CD4-positive, alpha-beta memory T cell (primary cell): ENCODE measurements around the gene NPHP4. TPM values are rescaled to one million over a fixed set of nuclear protein-coding genes. Genes with fewer than 3 reads are reported as not detected.
A peak's percentile ranks its signal among the peaks of the same experiment; 100 is the strongest.

Experiments used
- CTCF ChIA-PET: fragments of 350-600 bp; sonication (Branson Sonifier 250); formaldehyde crosslinking; loops from one replicate; lab custom pipeline; 2021; ENCODE audit warnings: inconsistent platforms; ENCODE audit not compliant: partially characterized antibody; lab: Charles Lee
- POLR2A ChIA-PET: fragments of 350-600 bp; sonication (Branson Sonifier 250); formaldehyde crosslinking; loops from one replicate; lab custom pipeline; 2021; ENCODE audit not compliant: partially characterized antibody; lab: Charles Lee
- DNase-seq, 5 donors: peaks; one replicate each; pipeline versions ENCODE4 v3.0.0 to v3.0.0-alpha.2; 2020 to 2022; ENCODE audit warnings: mixed read lengths in 1 of 5
- H3K27ac ChIP-seq: one replicate; pipeline ENCODE4 v1.7.0; 2013; ENCODE audit warnings: low read depth, low read length
- H3K27me3 ChIP-seq: 2 replicates; pipeline ENCODE4 v1.7.0; 2013; ENCODE audit warnings: mild to moderate bottlenecking, low read length, moderate library complexity; ENCODE audit not compliant: insufficient read depth
- H3K36me3 ChIP-seq: 2 replicates; pipeline ENCODE4 v1.7.0; 2013; ENCODE audit warnings: mild to moderate bottlenecking, low read length, moderate library complexity; ENCODE audit not compliant: insufficient read depth
- H3K4me1 ChIP-seq: 2 replicates; pipeline ENCODE4 v1.7.0; 2013; ENCODE audit warnings: mild to moderate bottlenecking, low read length, moderate library complexity; ENCODE audit not compliant: insufficient read depth
- H3K4me3 ChIP-seq, 2 donors: one replicate each; pipeline ENCODE4 v1.7.0; 2013; ENCODE audit warnings: low read length in 2 of 2, mild to moderate bottlenecking in 1 of 2
- H3K9me3 ChIP-seq, 2 donors: one replicate each; pipeline ENCODE4 v1.7.0; 2013; ENCODE audit warnings: low read length in 2 of 2, control low read depth in 1 of 2; ENCODE audit not compliant: control insufficient read depth in 1 of 2
- H3K27ac Mint-ChIP-seq, 7 donors: one replicate each; pipeline ENCODE4 v1.8.0; 2020 to 2021; ENCODE audit warnings: mixed read lengths in 7 of 7, mild to moderate bottlenecking in 6 of 7, inconsistent platforms in 3 of 7, moderate library complexity in 3 of 7
- H3K27me3 Mint-ChIP-seq, 2 donors: one replicate each; pipeline ENCODE4 v1.8.0; 2020 to 2021; ENCODE audit warnings: mixed read lengths in 2 of 2
- H3K36me3 Mint-ChIP-seq, 2 donors: one replicate each; pipeline ENCODE4 v1.8.0; 2020 to 2021; ENCODE audit warnings: mixed read lengths in 2 of 2, inconsistent platforms in 1 of 2, mild to moderate bottlenecking in 1 of 2
- H3K4me1 Mint-ChIP-seq, 4 donors: one replicate each; pipeline ENCODE4 v1.8.0; 2020 to 2021; ENCODE audit warnings: mixed read lengths in 4 of 4, mild to moderate bottlenecking in 1 of 4
- H3K4me3 Mint-ChIP-seq, 8 donors: one replicate each; pipeline ENCODE4 v1.8.0; 2020 to 2021; ENCODE audit warnings: mixed read lengths in 8 of 8, mild to moderate bottlenecking in 7 of 8, moderate library complexity in 6 of 8, inconsistent platforms in 3 of 8
- H3K9me3 Mint-ChIP-seq, 8 donors: one replicate each; pipeline ENCODE4 v1.8.0; 2020 to 2021; ENCODE audit warnings: mixed read lengths in 8 of 8, mild to moderate bottlenecking in 5 of 8, inconsistent platforms in 3 of 8, moderate library complexity in 1 of 8
- intact Hi-C: fragments of 100-400 bp; cut with micrococcal nuclease; formaldehyde crosslinking; loops from one replicate; pipeline ENCODE4 v1.15.1; 2023
- polyA plus RNA-seq, 2 donors: library from polyadenylated mRNA; unstranded; fragments of 300-500 nt; fragmentation: Illumina TruSeq; gene quantifications; one replicate each; pipeline ENCODE4 v1.2.3, GENCODE V29; 2021
- total RNA-seq, 2 experiments: library from RNA; stranded (reverse); gene quantifications; one replicate each; pipeline ENCODE4 v1.2.3, GENCODE V29; 2021

Gene NPHP4
- total and polyA plus RNA-seq, 4 experiments from 2014 or later = 1.0 to 9.6 (median 4.3) TPM

DNA sequence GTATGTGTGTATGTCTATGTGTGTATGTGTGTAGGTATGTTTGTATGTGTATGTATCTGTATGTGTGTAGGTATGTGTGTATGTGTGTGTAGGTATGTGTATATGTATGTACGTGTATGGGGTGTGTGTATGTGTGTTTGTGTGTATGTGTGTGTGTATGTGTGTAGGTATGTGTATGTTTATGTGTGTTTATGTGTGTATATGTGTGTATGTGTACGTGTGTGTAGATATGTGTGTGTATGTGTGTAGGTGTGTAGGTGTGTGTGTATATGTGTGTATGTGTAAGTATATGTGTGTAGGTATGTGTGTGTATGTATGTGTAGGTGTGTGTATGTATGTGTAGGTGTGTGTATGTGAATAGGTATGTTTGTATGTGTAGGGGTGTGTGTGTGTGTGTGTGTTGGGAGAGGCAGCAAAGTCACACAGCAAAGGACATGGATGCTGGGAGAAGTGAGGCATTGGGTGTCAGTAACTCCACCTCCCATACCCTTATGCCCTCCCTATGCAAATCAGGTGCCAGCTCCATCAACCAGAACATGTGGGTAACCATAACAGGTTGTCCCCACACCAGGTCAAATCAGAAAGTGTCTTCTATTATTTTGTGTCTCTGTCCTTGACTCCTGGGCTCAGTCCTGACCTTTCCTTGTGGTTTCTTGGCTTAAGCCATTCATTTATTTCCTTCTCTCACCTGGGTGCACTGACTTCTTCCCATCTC, 38.5 kb upstream of the NPHP4 start:
- Mint-ChIP-seq H3K27me3 (no peaks in the 10 kb centered on the region), H3K4me3 (peak overlapping the region; percentile 2 to 87 (median 51)), H3K27ac (peak overlapping the region; percentile 3 to 95 (median 61)), H3K9me3 (peaks cover 0 to 1% (median 0%) of the 10 kb centered on the region in 8 donors), H3K4me1 (peaks cover 56 to 97% (median 75%) of the 10 kb centered on the region in 4 donors), H3K36me3 (peaks cover 22 to 57% of the 10 kb centered on the region in 2 donors)
- peaks cover 12% of the 10 kb centered on the region for H3K36me3 ChIP-seq
- ChIA-PET POLR2A (interaction anchor here (1.3 kb wide), 1 partner anchor 57 kb away, joined by 3 read pairs; no protein-coding TSS in a partner anchor), CTCF (interaction anchor here (1.3 kb wide), 1 partner anchor 46 kb away, joined by 3 read pairs; no protein-coding TSS in a partner anchor)
- peaks cover 85% of the 10 kb centered on the region for H3K4me1 ChIP-seq
- intact Hi-C loops = no loop called here
- no peak overlapping the region for H3K4me3 ChIP-seq
- no peak for DNase-seq
- no peaks in the 10 kb centered on the region for H3K27me3 ChIP-seq
- H3K27ac ChIP-seq = no peak overlapping the region
- no peaks in the 10 kb centered on the region for H3K9me3 ChIP-seq

DNA sequence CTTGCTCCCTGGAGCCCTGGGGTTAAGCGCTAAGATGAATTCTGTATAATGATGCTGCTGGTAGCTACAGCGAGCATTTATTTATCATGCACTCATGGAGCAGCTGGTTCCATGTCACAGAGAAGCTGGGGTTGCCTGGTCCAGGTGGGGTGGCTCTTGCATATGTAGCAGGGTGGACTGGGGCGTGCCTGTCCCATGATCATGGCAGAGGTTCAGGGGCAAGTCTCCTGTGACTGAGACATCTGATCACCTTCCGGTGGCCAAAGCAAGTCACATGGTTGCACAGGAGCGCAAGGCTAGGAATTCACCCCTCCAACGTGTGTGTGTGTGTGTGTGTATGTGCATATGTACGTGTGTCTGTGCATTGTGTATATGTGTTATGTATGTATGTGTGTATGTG, 37.9 kb upstream of the NPHP4 start:
- ChIA-PET CTCF (interaction anchor here (1.3 kb wide), 1 partner anchor 45 kb away, joined by 3 read pairs; no protein-coding TSS in a partner anchor), POLR2A (interaction anchor here (1.3 to 6.7 kb wide), 2 partner anchors 37 to 58 kb away, joined by 3 to 179 read pairs; partner anchors contain the start of gene NPHP4)
- no peaks in the 10 kb centered on the region for H3K27me3 ChIP-seq
- Mint-ChIP-seq H3K27ac (peak overlapping the region in 6 of 7 donors; percentile 30 to 95 (median 58)), H3K4me1 (peaks cover 55 to 97% (median 73%) of the 10 kb centered on the region in 4 donors), H3K9me3 (peaks cover 0 to 1% (median 0%) of the 10 kb centered on the region in 8 donors), H3K36me3 (peaks cover 18 to 53% of the 10 kb centered on the region in 2 donors), H3K27me3 (no peaks in the 10 kb centered on the region), H3K4me3 (peak overlapping the region in 7 of 8 donors; percentile 2 to 87 (median 52))
- H3K4me3 ChIP-seq = no peak overlapping the region
- H3K9me3 ChIP-seq = no peaks in the 10 kb centered on the region
- intact Hi-C loops = no loop called here
- H3K4me1 ChIP-seq = peaks cover 85% of the 10 kb centered on the region
- H3K36me3 ChIP-seq = peaks cover 12% of the 10 kb centered on the region
- no peak overlapping the region for H3K27ac ChIP-seq
- no peak for DNase-seq

DNA sequence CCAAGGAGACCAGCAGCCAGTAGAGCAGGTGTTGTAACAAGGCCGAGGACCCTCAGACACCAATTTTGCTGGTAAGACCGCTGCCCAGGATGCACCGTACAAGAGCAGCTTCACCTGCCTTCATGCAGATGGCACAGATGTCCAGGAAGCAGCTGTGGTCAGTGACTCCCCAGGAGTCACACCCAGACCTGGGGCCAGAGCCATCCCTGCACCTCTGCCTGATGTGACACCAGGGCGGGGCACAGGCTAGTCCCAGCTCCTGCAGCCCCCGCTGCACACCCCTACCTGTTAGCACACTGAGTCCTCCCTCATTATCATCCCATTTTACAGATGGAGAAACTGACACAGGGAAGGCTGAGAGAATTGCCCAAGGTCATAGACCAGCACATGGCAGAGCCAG, 37.1 kb upstream of the NPHP4 start:
- peak overlapping the region; percentile 89 for H3K27ac ChIP-seq
- peaks cover 81% of the 10 kb centered on the region for H3K4me1 ChIP-seq
- Mint-ChIP-seq H3K27ac (peak overlapping the region; percentile 30 to 96 (median 80)), H3K4me3 (peak overlapping the region in 7 of 8 donors; percentile 35 to 93 (median 50)), H3K4me1 (peaks cover 53 to 96% (median 72%) of the 10 kb centered on the region in 4 donors), H3K9me3 (peaks cover 0 to 1% (median 0%) of the 10 kb centered on the region in 8 donors), H3K27me3 (no peaks in the 10 kb centered on the region), H3K36me3 (peaks cover 14 to 46% of the 10 kb centered on the region in 2 donors)
- H3K27me3 ChIP-seq = no peaks in the 10 kb centered on the region
- no peak overlapping the region for H3K4me3 ChIP-seq
- no peak for DNase-seq
- intact Hi-C loops = loop anchor here (10.0 kb wide), 3 partner anchors 55 to 215 kb away; partner anchors contain the start of genes HES3 and RPL22
- ChIA-PET POLR2A (interaction anchor here (1.0 to 6.7 kb wide), 4 partner anchors 23 to 170 kb away, joined by 3 to 179 read pairs (median 4); partner anchors contain the start of gene NPHP4), CTCF (interaction anchor here (1.0 to 1.5 kb wide), 3 partner anchors 36 to 176 kb away, joined by 3 to 6 read pairs (median 4); partner anchors contain the start of gene RNF207)
- peaks cover 8% of the 10 kb centered on the region for H3K36me3 ChIP-seq
- H3K9me3 ChIP-seq = no peaks in the 10 kb centered on the region

DNA sequence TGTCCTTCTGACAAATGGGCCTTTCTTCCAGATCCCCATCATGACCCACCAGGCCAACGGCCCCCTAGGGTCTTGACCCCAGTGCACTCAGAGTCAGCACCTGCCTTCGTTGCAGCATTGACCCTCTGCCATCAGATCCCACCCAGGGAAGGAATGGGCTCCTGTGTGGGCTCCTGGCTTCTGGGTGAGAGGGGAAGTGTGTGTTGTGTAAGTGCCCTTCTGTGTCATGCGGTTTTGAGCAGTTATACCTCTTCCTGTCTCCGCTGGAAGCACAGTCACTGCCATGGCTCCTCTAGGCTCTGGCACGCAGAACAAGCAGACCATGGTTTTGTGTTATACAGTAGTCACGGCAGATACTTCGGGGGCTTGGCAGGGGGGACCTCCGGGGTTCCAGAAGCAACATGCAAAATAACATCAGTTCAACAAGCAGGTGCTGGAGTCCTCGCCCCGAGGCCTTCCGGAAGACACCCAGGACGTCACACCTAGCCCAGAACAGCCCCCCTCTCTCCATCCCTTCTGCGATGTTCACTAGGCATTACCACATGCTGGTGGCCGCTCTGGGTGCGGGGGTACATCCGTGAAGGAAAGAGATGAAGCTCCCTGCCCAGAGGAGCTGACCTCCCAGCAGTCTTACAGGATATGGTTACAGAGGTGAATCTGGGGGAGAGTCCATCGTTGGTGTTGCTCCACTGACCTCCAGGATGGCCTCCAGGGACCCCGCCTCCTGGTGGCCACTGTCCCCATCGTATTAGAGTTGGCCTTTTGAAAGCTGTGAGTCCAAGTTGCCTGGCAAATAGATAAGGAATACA, 36.0 kb upstream of the NPHP4 start:
- no peaks in the 10 kb centered on the region for H3K27me3 Mint-ChIP-seq
- intact Hi-C loops = loop anchor here (10.0 kb wide), 3 partner anchors 53 to 217 kb away; partner anchors contain the start of genes HES3 and RPL22
- peaks cover 8% of the 10 kb centered on the region for H3K36me3 ChIP-seq
- peak; percentile 73 to 86 (median 77) for DNase-seq
- peaks cover 70% of the 10 kb centered on the region for H3K4me1 ChIP-seq
- H3K27ac Mint-ChIP-seq = peak overlapping the region; percentile 96 to 99 (median 98)
- H3K9me3 Mint-ChIP-seq = peaks cover 0 to 1% (median 0%) of the 10 kb centered on the region in 8 donors
- peaks cover 14 to 44% of the 10 kb centered on the region in 2 donors for H3K36me3 Mint-ChIP-seq
- H3K4me1 Mint-ChIP-seq = peaks cover 51 to 86% (median 69%) of the 10 kb centered on the region in 4 donors
- peak overlapping the region; percentile 88 to 99 (median 92) for H3K4me3 Mint-ChIP-seq
- ChIA-PET POLR2A (interaction anchor here (1.0 to 6.7 kb wide), 9 partner anchors 8 to 179 kb away, joined by 3 to 179 read pairs (median 6); partner anchors contain the start of genes NPHP4 and RNF207), CTCF (interaction anchor here (1.0 to 1.5 kb wide), 3 partner anchors 24 to 177 kb away, joined by 3 to 6 read pairs (median 4); partner anchors contain the start of gene RNF207)
- peak overlapping the region; percentile 89 for H3K27ac ChIP-seq
- no peaks in the 10 kb centered on the region for H3K27me3 ChIP-seq
- H3K4me3 ChIP-seq = peak overlapping the region; percentile 54 to 89
- H3K9me3 ChIP-seq = no peaks in the 10 kb centered on the region

DNA sequence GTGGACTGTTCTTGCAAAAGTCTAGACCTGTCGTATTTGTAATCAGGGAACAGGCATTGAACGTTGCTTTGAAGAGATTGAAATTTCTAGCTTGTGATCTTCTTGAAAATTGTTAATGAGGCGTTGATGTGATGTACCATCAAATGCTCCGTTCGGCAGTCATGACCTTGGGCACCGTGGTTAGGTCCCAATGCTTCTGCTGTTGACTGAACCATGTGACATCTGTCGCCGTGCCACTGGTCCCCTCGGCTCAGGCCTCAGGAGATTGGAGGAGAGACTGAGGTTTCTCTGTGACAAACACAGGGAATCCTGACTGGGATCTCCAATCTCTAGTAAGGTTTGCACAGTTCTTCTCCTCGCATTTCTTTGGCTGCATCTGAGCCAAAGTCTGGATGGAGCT, 35.4 kb upstream of the NPHP4 start:
- Histone ChIP-seq H3K27me3 (no peaks in the 10 kb centered on the region), H3K4me1 (peaks cover 64% of the 10 kb centered on the region), H3K4me3 (peak overlapping the region; percentile 54 to 89), H3K9me3 (no peaks in the 10 kb centered on the region), H3K36me3 (peaks cover 8% of the 10 kb centered on the region), H3K27ac (peak overlapping the region; percentile 89)
- peak overlapping the region; percentile 96 to 99 (median 98) for H3K27ac Mint-ChIP-seq
- peaks cover 0 to 1% (median 0%) of the 10 kb centered on the region in 8 donors for H3K9me3 Mint-ChIP-seq
- peak in 3 of 5 donors; percentile 4 to 57 (median 16) for DNase-seq
- peaks cover 14 to 38% of the 10 kb centered on the region in 2 donors for H3K36me3 Mint-ChIP-seq
- peaks cover 44 to 80% (median 62%) of the 10 kb centered on the region in 4 donors for H3K4me1 Mint-ChIP-seq
- H3K4me3 Mint-ChIP-seq = peak overlapping the region; percentile 88 to 99 (median 92)
- intact Hi-C loops = loop anchor here (2.0 to 10.0 kb wide), 4 partner anchors 53 to 433 kb away; partner anchors contain the start of genes HES3 and RPL22
- CTCF ChIA-PET = interaction anchor here (2.5 kb wide), 1 partner anchor 34 kb away, joined by 16 read pairs; the partner anchor contains the start of gene NPHP4
- POLR2A ChIA-PET = interaction anchor here (0.6 to 6.7 kb wide), 8 partner anchors 9 to 179 kb away, joined by 3 to 179 read pairs (median 5); partner anchors contain the start of genes KCNAB2, NPHP4 and RNF207
- no peaks in the 10 kb centered on the region for H3K27me3 Mint-ChIP-seq
